Measurements from ENCODE around the gene ZNF775. TPM values are rescaled to one million over a fixed set of nuclear protein-coding genes. Genes with fewer than 3 reads are reported as not detected.

The ZNF775 gene
- total RNA-seq, 1 donor from 2014 or later = 3.0 TPM

GRCh38 chr7:150379441-150380379 is 580 bp downstream of the ZNF775 start:
- H3K79me2 ChIP-seq (ENCODE audit: low read depth) = peaks cover 51% of the 10 kb centered on the region
- TF ChIP-seq EZH2 (IDR thresholded peaks at IDR 0.05) = no peak
- no peak for TF ChIP-seq CTCF (IDR thresholded peaks at IDR 0.05)
- no peak for TF ChIP-seq EZH2phosphoT487 (IDR thresholded peaks at IDR 0.05)
- peaks cover 57% of the 10 kb centered on the region for H4K20me1 ChIP-seq (ENCODE audit: low read depth)
- no peaks in the 10 kb centered on the region for H3K9me3 Mint-ChIP-seq
- peak overlapping the region; percentile 95 for H3K4me2 ChIP-seq
- H3K27me3 ChIP-seq = no peaks in the 10 kb centered on the region
- H3K9me3 ChIP-seq (ENCODE audit: low read depth) = no peaks in the 10 kb centered on the region
- peaks cover 66% of the 10 kb centered on the region for H3F3A ChIP-seq (ENCODE audit: low read depth)
- peak overlapping the region; percentile 89 for H3K27ac ChIP-seq
- H3K27ac Mint-ChIP-seq = peak overlapping the region; percentile 89
- H3K4me3 Mint-ChIP-seq = peak overlapping the region; percentile 95
- H3K4me3 ChIP-seq = peak overlapping the region; percentile 98
- DNase-seq (ENCODE audit: low spot score) = peak; percentile 32
- no peaks in the 10 kb centered on the region for H3K36me3 ChIP-seq
- no peak overlapping the region for H2AFZ ChIP-seq (replicated peaks)
- peak overlapping the region; percentile 82 for H3K9ac ChIP-seq
- peaks cover 48% of the 10 kb centered on the region for H3K4me1 ChIP-seq
- H3K4me1 Mint-ChIP-seq = peaks cover 75% of the 10 kb centered on the region
- H3K36me3 Mint-ChIP-seq = peaks cover 11% of the 10 kb centered on the region
- peaks cover 19% of the 10 kb centered on the region for H3K27me3 Mint-ChIP-seq (ENCODE audit: insufficient read depth, low read depth)

DNA sequence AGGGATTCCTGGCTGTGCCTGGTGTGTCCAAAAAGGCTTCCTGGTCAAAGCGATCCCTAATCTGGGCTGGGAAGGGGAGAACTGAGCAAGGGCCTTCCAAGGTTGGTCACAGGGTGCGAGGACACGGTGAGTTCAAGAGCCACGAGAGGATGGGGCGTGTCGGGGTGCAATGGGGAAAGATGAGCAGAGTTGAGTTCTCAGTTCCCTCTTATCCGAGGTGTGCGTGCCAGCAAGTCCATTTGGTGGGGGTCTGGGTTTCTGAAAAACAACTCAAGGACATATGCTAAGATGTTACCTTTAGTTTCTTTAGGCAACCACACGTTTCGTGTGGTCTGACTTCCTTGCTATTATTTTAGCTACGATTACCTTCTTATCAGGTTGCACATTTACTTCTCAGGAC is 1.3 kb downstream of the ZNF775 start:
- Histone ChIP-seq H3K4me2 (peak overlapping the region; percentile 95), H3K27me3 (no peaks in the 10 kb centered on the region), H3K27ac (no peak overlapping the region), H3F3A (ENCODE audit: low read depth) (peaks cover 72% of the 10 kb centered on the region), H3K36me3 (no peaks in the 10 kb centered on the region), H3K4me1 (peaks cover 56% of the 10 kb centered on the region), H3K79me2 (ENCODE audit: low read depth) (peaks cover 58% of the 10 kb centered on the region), H3K4me3 (peak overlapping the region; percentile 98), H3K9ac (peak overlapping the region; percentile 82), H2AFZ (replicated peaks) (no peak overlapping the region), H3K9me3 (ENCODE audit: low read depth) (no peaks in the 10 kb centered on the region), H4K20me1 (ENCODE audit: low read depth) (peaks cover 58% of the 10 kb centered on the region)
- peak overlapping the region; percentile 89 for H3K27ac Mint-ChIP-seq
- DNase-seq (ENCODE audit: low spot score) = peak; percentile 1
- peaks cover 83% of the 10 kb centered on the region for H3K4me1 Mint-ChIP-seq
- H3K9me3 Mint-ChIP-seq = no peaks in the 10 kb centered on the region
- peaks cover 19% of the 10 kb centered on the region for H3K27me3 Mint-ChIP-seq (ENCODE audit: insufficient read depth, low read depth)
- H3K4me3 Mint-ChIP-seq = peak overlapping the region; percentile 95
- TF ChIP-seq EZH2 (IDR thresholded peaks at IDR 0.05) (no peak), CTCF (IDR thresholded peaks at IDR 0.05) (no peak), EZH2phosphoT487 (IDR thresholded peaks at IDR 0.05) (no peak)
- H3K36me3 Mint-ChIP-seq = peaks cover 10% of the 10 kb centered on the region

GRCh38 chr7:150381096-150381495 is 2.0 kb downstream of the ZNF775 start:
- Mint-ChIP-seq H3K27me3 (ENCODE audit: insufficient read depth, low read depth) (peaks cover 19% of the 10 kb centered on the region), H3K4me3 (peak overlapping the region; percentile 95), H3K36me3 (peaks cover 5% of the 10 kb centered on the region), H3K4me1 (peaks cover 84% of the 10 kb centered on the region), H3K27ac (peak overlapping the region; percentile 89), H3K9me3 (no peaks in the 10 kb centered on the region)
- DNase-seq (ENCODE audit: low spot score) = peak; percentile 1
- H3K9ac ChIP-seq = no peak overlapping the region
- H3K9me3 ChIP-seq (ENCODE audit: low read depth) = no peaks in the 10 kb centered on the region
- peaks cover 54% of the 10 kb centered on the region for H4K20me1 ChIP-seq (ENCODE audit: low read depth)
- peaks cover 78% of the 10 kb centered on the region for H3F3A ChIP-seq (ENCODE audit: low read depth)
- peaks cover 62% of the 10 kb centered on the region for H3K4me1 ChIP-seq
- H3K27me3 ChIP-seq = no peaks in the 10 kb centered on the region
- peaks cover 65% of the 10 kb centered on the region for H3K79me2 ChIP-seq (ENCODE audit: low read depth)
- TF ChIP-seq EZH2phosphoT487 (IDR thresholded peaks at IDR 0.05) (no peak), EZH2 (IDR thresholded peaks at IDR 0.05) (no peak), CTCF (IDR thresholded peaks at IDR 0.05) (no peak)
- no peak overlapping the region for H2AFZ ChIP-seq (replicated peaks)
- peak overlapping the region; percentile 98 for H3K4me3 ChIP-seq
- no peak overlapping the region for H3K27ac ChIP-seq
- no peaks in the 10 kb centered on the region for H3K36me3 ChIP-seq
- peak overlapping the region; percentile 95 for H3K4me2 ChIP-seq
